ENCODE results near the gene NT5M. TPM values are rescaled to one million over a fixed set of nuclear protein-coding genes. Genes with fewer than 3 reads are reported as not detected.
"Not testable (repeated sequence)": the region's sequence is repeated elsewhere in the genome, so short reads cannot be mapped to it uniquely, and the experiment has no call there.

The NT5M gene
- total and polyA plus RNA-seq, 8 donors = 0.72 to 6.6 (median 2.8) TPM; not detected in 2

DNA sequence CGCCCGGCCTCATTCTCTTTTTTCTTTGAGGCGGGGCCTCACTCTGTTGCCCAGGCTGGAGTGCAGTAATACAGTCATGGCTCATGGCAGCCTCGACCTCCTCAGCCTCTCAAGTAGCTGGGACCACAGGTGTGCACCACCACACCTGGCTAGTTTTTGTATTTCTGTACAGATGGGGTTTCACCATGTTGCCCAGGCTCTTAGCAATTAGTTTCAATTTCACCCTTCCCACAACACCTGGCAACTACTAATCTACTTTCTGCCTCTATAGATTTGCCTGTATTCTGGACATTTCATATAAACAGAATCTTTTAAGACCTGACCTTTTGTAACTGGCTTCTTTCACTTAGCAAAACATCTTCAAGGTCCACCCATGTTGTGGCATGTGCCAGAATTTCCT, 8.0 kb upstream of the NT5M start:
- intact Hi-C loops (cut with DNase I; ENCODE audit: low total_unique reads) = no loop called here
- Histone ChIP-seq H3K9me3 (no peaks in the 10 kb centered on the region), H3K27ac (no peak overlapping the region), H3K36me3 (no peaks in the 10 kb centered on the region), H3K4me1 (peaks cover 0 to under 1% (median 0%) of the 10 kb centered on the region in 4 donors), H3K27me3 (no peaks in the 10 kb centered on the region), H3K4me3 (no peak overlapping the region)
- 84 to 97% (median 92%) methylated on average over 4 of the region's 4 CpGs for WGBS, 5 donors
- TF ChIP-seq POLR2A (IDR thresholded peaks at IDR 0.05) (no peak), EP300 (IDR thresholded peaks at IDR 0.05) (no peak), POLR2AphosphoS5 (IDR thresholded peaks at IDR 0.05) (no peak)
- TF ChIP-seq, protein P1, sequence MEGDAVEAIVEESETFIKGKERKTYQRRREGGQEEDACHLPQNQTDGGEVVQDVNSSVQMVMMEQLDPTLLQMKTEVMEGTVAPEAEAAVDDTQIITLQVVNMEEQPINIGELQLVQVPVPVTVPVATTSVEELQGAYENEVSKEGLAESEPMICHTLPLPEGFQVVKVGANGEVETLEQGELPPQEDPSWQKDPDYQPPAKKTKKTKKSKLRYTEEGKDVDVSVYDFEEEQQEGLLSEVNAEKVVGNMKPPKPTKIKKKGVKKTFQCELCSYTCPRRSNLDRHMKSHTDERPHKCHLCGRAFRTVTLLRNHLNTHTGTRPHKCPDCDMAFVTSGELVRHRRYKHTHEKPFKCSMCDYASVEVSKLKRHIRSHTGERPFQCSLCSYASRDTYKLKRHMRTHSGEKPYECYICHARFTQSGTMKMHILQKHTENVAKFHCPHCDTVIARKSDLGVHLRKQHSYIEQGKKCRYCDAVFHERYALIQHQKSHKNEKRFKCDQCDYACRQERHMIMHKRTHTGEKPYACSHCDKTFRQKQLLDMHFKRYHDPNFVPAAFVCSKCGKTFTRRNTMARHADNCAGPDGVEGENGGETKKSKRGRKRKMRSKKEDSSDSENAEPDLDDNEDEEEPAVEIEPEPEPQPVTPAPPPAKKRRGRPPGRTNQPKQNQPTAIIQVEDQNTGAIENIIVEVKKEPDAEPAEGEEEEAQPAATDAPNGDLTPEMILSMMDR (IDR thresholded peaks at IDR 0.05) = no peak
- DNase-seq = no peak

DNA sequence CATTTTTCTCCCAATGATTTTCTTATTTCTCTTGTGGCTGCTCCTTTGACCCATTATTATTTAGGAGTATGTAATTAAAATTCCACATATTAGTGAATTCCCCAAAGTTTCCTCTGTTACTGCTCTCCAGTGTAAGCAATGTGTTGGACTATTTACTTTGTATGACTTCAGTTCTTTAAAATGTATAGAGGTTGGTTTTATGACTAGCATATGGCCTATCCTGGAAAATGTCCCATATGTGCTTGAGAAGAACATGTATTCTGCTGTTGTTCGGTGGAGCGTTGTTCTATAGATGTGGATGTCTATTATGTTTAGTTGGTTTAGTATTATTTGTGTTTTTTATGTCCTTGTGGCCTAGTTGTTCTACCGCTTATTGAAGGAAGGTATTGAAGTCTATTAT, 6.0 kb upstream of the NT5M start:
- Histone ChIP-seq H3K4me1 (peaks cover 9 to 14% (median 12%) of the 10 kb centered on the region in 4 donors), H3K27ac (no peak overlapping the region), H3K4me3 (no peak overlapping the region), H3K27me3 (no peaks in the 10 kb centered on the region), H3K36me3 (no peaks in the 10 kb centered on the region), H3K9me3 (no peaks in the 10 kb centered on the region)
- intact Hi-C loops (cut with DNase I; ENCODE audit: low total_unique reads) = no loop called here
- 92 to 97% (median 94%) methylated on average over 3 of the region's 3 CpGs for WGBS, 5 donors
- TF ChIP-seq, protein P1 (IDR thresholded peaks at IDR 0.05) = no peak
- TF ChIP-seq EP300 (IDR thresholded peaks at IDR 0.05) (no peak), POLR2AphosphoS5 (IDR thresholded peaks at IDR 0.05) (no peak), POLR2A (IDR thresholded peaks at IDR 0.05) (no peak)
- peak in 1 of 2 donors; percentile 53 for DNase-seq

DNA sequence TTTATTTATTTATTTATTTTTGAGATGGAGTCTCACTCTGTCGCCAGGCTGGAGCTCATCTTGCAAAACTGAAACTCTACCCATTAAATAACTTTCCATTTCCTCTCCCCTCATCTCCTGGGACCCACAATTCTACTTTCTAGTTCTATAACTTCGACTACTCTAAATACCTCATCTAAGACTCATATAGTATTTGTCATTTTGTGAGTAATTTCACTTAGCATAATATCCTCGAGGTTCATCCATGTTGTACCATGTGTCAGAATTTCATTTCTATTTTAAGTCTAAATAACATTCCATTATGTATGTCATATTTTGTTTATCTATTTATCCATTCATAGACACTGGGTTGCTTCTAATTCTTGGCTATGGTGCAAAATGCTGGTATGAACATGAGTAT, 5.1 kb upstream of the NT5M start:
- H3K4me3 ChIP-seq = no peak overlapping the region
- peaks cover 9 to 21% (median 12%) of the 10 kb centered on the region in 4 donors for H3K4me1 ChIP-seq
- no peaks in the 10 kb centered on the region for H3K36me3 ChIP-seq
- WGBS, 5 donors = 41 to 70% (median 67%) methylated on average over 3 of the region's 3 CpGs
- intact Hi-C loops (cut with DNase I; ENCODE audit: low total_unique reads) = no loop called here
- DNase-seq = no peak
- TF ChIP-seq POLR2AphosphoS5 (IDR thresholded peaks at IDR 0.05) (no peak), EP300 (IDR thresholded peaks at IDR 0.05) (no peak), POLR2A (IDR thresholded peaks at IDR 0.05) (no peak)
- TF ChIP-seq, protein P1 (IDR thresholded peaks at IDR 0.05) = no peak
- no peaks in the 10 kb centered on the region for H3K27me3 ChIP-seq
- no peak overlapping the region for H3K27ac ChIP-seq
- H3K9me3 ChIP-seq = no peaks in the 10 kb centered on the region

DNA sequence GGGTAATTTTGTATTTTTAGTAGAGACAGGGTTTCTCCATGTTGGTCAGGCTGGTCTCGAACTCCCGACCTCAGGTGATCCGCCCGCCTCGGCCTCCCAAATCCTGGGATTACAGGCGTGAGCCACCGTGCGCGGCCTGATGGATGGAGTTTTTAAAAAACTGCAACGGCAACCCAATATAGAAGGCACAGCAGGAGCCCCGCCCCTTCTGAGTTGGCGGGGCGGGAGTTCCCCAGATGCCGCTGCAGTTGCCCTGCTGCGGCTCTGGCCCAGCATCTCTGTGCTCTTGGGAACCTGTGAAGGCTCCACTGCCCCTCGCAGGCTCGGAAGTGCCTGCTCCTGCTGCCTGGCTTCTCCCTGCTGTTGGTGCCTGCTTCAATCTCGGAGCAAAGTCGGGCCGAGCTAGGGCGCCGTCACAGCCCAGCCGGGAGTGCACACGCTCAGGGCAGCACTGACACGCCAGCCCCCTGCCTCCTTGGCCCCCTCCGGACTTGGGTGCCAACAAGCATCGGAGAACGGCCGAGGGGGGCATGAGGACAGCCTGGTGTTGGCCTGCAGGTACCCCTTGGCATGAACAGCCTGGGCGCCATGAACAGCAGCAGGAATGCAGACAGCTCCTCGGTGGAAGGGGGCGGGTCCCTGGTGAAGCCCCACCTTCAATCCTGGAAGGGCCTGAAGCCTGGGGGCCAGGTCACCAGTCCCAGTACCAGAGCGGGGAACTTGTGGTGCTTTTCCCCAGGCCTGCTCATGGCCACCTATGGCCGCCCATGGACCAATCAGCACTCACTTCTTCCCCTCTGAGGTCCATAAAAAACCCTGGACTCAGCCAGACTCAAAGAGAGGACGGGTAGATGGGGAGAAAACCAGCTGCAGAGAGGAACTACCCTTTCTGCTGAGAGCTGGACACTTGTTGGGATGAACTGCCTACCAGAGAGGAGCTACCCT, 2.3 kb upstream of the NT5M start:
- H3K4me3 ChIP-seq = peak overlapping the region; percentile 40 to 48 (median 46)
- 8 to 19% (median 12%) methylated on average over 10 to 35 of the region's 35 CpGs for WGBS, 5 donors
- H3K27me3 ChIP-seq = no peaks in the 10 kb centered on the region
- TF ChIP-seq, protein P1 (IDR thresholded peaks at IDR 0.05) = no peak
- no peak for TF ChIP-seq POLR2A (IDR thresholded peaks at IDR 0.05)
- no peak for TF ChIP-seq POLR2AphosphoS5 (IDR thresholded peaks at IDR 0.05)
- no peak for TF ChIP-seq EP300 (IDR thresholded peaks at IDR 0.05)
- no peaks in the 10 kb centered on the region for H3K9me3 ChIP-seq
- peaks cover 9 to 38% (median 21%) of the 10 kb centered on the region in 4 donors for H3K4me1 ChIP-seq
- peak overlapping the region; percentile 44 to 67 (median 60) for H3K27ac ChIP-seq
- H3K36me3 ChIP-seq = no peaks in the 10 kb centered on the region
- peak; percentile 55 to 72 for DNase-seq
- intact Hi-C loops (cut with DNase I; ENCODE audit: low total_unique reads) = loop anchor here (10.0 kb wide), 1 partner anchor 296 kb away; no protein-coding TSS in a partner anchor

DNA sequence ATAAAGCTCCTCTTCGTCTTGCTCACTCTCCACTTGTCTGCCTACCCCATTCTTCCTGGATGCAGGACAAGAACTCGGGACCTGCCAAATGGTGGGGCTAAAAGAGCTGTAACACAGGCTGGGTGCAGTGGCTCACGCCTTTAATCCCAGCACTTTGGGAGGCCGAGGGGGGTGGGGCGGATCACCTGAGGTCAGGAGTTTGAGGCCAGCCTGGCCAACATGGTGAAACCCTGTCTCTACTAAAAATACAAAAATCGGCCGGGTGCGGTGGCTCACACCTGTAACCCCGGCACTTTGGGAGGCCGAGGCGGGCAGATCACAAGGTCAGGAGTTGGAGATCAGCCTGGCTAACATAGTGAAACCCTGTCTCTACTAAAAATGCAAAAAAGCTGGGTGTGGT, 1.5 kb upstream of the NT5M start:
- not testable (repeated sequence) for H3K4me3 ChIP-seq, H3K9me3 ChIP-seq, DNase-seq, H3K27me3 ChIP-seq, H3K36me3 ChIP-seq
- intact Hi-C loops (cut with DNase I; ENCODE audit: low total_unique reads) = loop anchor here (10.0 kb wide), 1 partner anchor 297 kb away; no protein-coding TSS in a partner anchor
- WGBS, 5 donors = 93 to 96% (median 94%) methylated on average over 11 of the region's 11 CpGs
- H3K27ac ChIP-seq = peak overlapping the region in 3 of 5 donors; percentile 49 to 63 (median 60)
- H3K4me1 ChIP-seq = peaks cover 9 to 38% (median 21%) of the 10 kb centered on the region in 4 donors
